Ishikawa (cell line): ENCODE results near the gene PLA2G6.

Source experiments
- CEBPB ChIP-seq: IDR thresholded peaks from 2 replicates; pipeline ENCODE4 v1.6.1; 2012
- CREB1 ChIP-seq: IDR thresholded peaks from 2 replicates; pipeline ENCODE4 v1.6.1; 2012; ENCODE audit warnings: low read depth
- EGR1 ChIP-seq: IDR thresholded peaks from 2 replicates; pipeline ENCODE4 v1.6.1; 2012
- EP300 ChIP-seq: IDR thresholded peaks from 2 replicates; pipeline ENCODE4 v1.6.1; 2012; ENCODE audit warnings: borderline replicate concordance
- FOXM1 ChIP-seq: IDR thresholded peaks from 2 replicates; pipeline ENCODE4 v1.6.1; 2012; ENCODE audit warnings: low read depth, borderline replicate concordance
- MAX ChIP-seq: IDR thresholded peaks from 2 replicates; pipeline ENCODE4 v1.6.1; 2012
- NFIC ChIP-seq: IDR thresholded peaks from 2 replicates; pipeline ENCODE4 v1.6.1; 2012
- RAD21 ChIP-seq: IDR thresholded peaks from 2 replicates; pipeline ENCODE4 v1.6.1; 2012; ENCODE audit warnings: low read depth
- REST ChIP-seq: IDR thresholded peaks from 2 replicates; pipeline ENCODE4 v1.6.1; 2012; ENCODE audit warnings: low read depth, mild to moderate bottlenecking
- TAF1 ChIP-seq: IDR thresholded peaks from 2 replicates; pipeline ENCODE4 v1.6.1; 2012; ENCODE audit warnings: low read depth, mild to moderate bottlenecking
- USF1 ChIP-seq: IDR thresholded peaks from 2 replicates; pipeline ENCODE4 v1.6.1; 2012
- YY1 ChIP-seq: IDR thresholded peaks from 2 replicates; pipeline ENCODE4 v1.6.1; 2012; ENCODE audit warnings: low read depth

GRCh38 chr22:38187413-38188212 lies 6.0 kb upstream of the PLA2G6 start:
- no peak for TF ChIP-seq REST
- no peak for TF ChIP-seq YY1
- TF ChIP-seq FOXM1: no peak
- TF ChIP-seq EP300: no peak
- no peak for TF ChIP-seq TAF1
- no peak for TF ChIP-seq USF1
- no peak for TF ChIP-seq RAD21
- no peak for TF ChIP-seq CEBPB
- no peak for TF ChIP-seq MAX
- no peak for TF ChIP-seq CREB1
- no peak for TF ChIP-seq NFIC
- no peak for TF ChIP-seq EGR1
